Keratinocyte (primary cell): ENCODE data around the gene FARP1. TPM values are rescaled to one million over a fixed set of nuclear protein-coding genes. Genes with fewer than 3 reads are reported as not detected.

ENCODE experiments used
- DNase-seq: peaks from one replicate; pipeline ENCODE4 v3.0.0-alpha.2; 2011; ENCODE audit warnings: low read depth, missing footprints, low spot score
- FAIRE-seq: peaks from 2 replicates; lab custom pipeline; 2011; peaks lifted over from hg19 to GRCh38; lab: Jason Lieb, UNC
- H2AFZ ChIP-seq: 2 replicates; pipeline ENCODE4 v1.6.0; 2012; ENCODE audit warnings: low read length, control low read depth, inconsistent platforms; ENCODE audit not compliant: control insufficient read depth
- H3K27ac ChIP-seq: 2 replicates; pipeline ENCODE4 v1.5.1; 2011; ENCODE audit warnings: low read length; ENCODE audit not compliant: control insufficient read depth, insufficient read depth
- H3K27me3 ChIP-seq: 3 replicates; pipeline ENCODE4 v1.6.0; 2011; ENCODE audit warnings: low read length; ENCODE audit not compliant: control insufficient read depth, insufficient read depth; ENCODE audit errors: extremely low read depth
- H3K36me3 ChIP-seq, 2 experiments: 2 replicates in 1 of 2; 3 replicates in 1 of 2; pipeline ENCODE4 v1.5.1; 2011; ENCODE audit warnings: low read length in 2 of 2, mild to moderate bottlenecking in 1 of 2; ENCODE audit not compliant: control insufficient read depth in 2 of 2, insufficient read depth in 2 of 2; ENCODE audit errors: extremely low read depth in 1 of 2
- H3K4me1 ChIP-seq: 3 replicates; pipeline ENCODE4 v1.5.1; 2011; ENCODE audit warnings: low read length; ENCODE audit not compliant: control insufficient read depth, insufficient read depth; ENCODE audit errors: extremely low read depth
- H3K4me2 ChIP-seq: 3 replicates; pipeline ENCODE4 v1.6.0; 2011; ENCODE audit warnings: low read depth, low read length; ENCODE audit not compliant: control insufficient read depth, insufficient read depth; ENCODE audit errors: extremely low read depth
- H3K4me3 ChIP-seq, 3 experiments: fragments of 200-600 bp in 1 of 3; sonication (generic) in 1 of 3; 2 replicates in 2 of 3; 3 replicates in 1 of 3; pipeline ENCODE4 v1.5.1; 2011 to 2016; ENCODE audit warnings: low read length in 3 of 3, mild to moderate bottlenecking in 3 of 3, control low read depth in 2 of 3, inconsistent platforms in 1 of 3, low read depth in 1 of 3, mixed read lengths in 1 of 3, mixed run types in 1 of 3, moderate library complexity in 1 of 3; ENCODE audit not compliant: control insufficient read depth in 2 of 3, insufficient read depth in 2 of 3; ENCODE audit errors: extremely low read depth in 1 of 3
- H3K79me2 ChIP-seq: 2 replicates; pipeline ENCODE4 v1.6.0; 2012; ENCODE audit warnings: low read length; ENCODE audit not compliant: control insufficient read depth, insufficient read depth
- H3K9ac ChIP-seq: 3 replicates; pipeline ENCODE4 v1.6.0; 2011; ENCODE audit warnings: low read length; ENCODE audit not compliant: control insufficient read depth, insufficient read depth; ENCODE audit errors: extremely low read depth
- H3K9me1 ChIP-seq: 3 replicates; pipeline ENCODE4 v1.6.0; 2011; ENCODE audit warnings: low read length; ENCODE audit not compliant: control insufficient read depth, insufficient read depth; ENCODE audit errors: extremely low read depth
- H3K9me3 ChIP-seq: 2 replicates; pipeline ENCODE4 v1.5.1; 2012; ENCODE audit warnings: low read depth, low read length; ENCODE audit not compliant: control insufficient read depth
- H4K20me1 ChIP-seq: 3 replicates; pipeline ENCODE4 v1.6.0; 2011; ENCODE audit warnings: low read length; ENCODE audit not compliant: control insufficient read depth, insufficient read depth; ENCODE audit errors: extremely low read depth
- CTCF ChIP-seq, 3 experiments: IDR thresholded peaks in 1 of 3; conservative IDR thresholded peaks in 1 of 3; optimal IDR thresholded peaks in 1 of 3; 2 replicates in 2 of 3; 3 replicates in 1 of 3; pipeline versions ENCODE3 to v1.5.1; 2011; ENCODE audit warnings: low read length in 3 of 3, mild to moderate bottlenecking in 3 of 3, moderate library complexity in 2 of 3, control low read depth in 1 of 3, inconsistent platforms in 1 of 3; ENCODE audit not compliant: insufficient read depth in 2 of 3; ENCODE audit errors: extremely low read depth in 1 of 3
- EZH2 ChIP-seq: IDR thresholded peaks from one replicate; pipeline ENCODE4 v1.6.1; 2012; ENCODE audit warnings: inconsistent platforms, mild to moderate bottlenecking, low read length, moderate library complexity
- dilution Hi-C: fragments of 300-500 bp; cut with MboI; formaldehyde crosslinking; loops from one replicate; pipeline ENCODE4 v1.7.0; 2020; ENCODE audit warnings: low sequenced_read_pairs; ENCODE audit not compliant: extremely low pct_ligation_motif_present
- polyA plus RNA-seq, 5 experiments: library from polyadenylated mRNA; depleted of rRNA in 3 of 5; stranded (reverse) in 3 of 5; stranded (forward) in 1 of 5; unstranded in 1 of 5; fragments of >200 nt; gene quantifications; 1 replicate in 1 of 5; 2 replicates in 3 of 5; 3 replicates in 1 of 5; pipeline versions ENCODE4 v1.2.1 to v1.2.3, GENCODE V29; 2011 to 2012; ENCODE audit warnings: missing spikeins in 2 of 5, low read depth in 1 of 5, low replicate concordance in 1 of 5

Gene FARP1
- polyA plus RNA-seq, 1 donor (not counting 4 experiments of a cell fraction or from before 2014, with no cell fraction given), result 10.3 TPM

DNA sequence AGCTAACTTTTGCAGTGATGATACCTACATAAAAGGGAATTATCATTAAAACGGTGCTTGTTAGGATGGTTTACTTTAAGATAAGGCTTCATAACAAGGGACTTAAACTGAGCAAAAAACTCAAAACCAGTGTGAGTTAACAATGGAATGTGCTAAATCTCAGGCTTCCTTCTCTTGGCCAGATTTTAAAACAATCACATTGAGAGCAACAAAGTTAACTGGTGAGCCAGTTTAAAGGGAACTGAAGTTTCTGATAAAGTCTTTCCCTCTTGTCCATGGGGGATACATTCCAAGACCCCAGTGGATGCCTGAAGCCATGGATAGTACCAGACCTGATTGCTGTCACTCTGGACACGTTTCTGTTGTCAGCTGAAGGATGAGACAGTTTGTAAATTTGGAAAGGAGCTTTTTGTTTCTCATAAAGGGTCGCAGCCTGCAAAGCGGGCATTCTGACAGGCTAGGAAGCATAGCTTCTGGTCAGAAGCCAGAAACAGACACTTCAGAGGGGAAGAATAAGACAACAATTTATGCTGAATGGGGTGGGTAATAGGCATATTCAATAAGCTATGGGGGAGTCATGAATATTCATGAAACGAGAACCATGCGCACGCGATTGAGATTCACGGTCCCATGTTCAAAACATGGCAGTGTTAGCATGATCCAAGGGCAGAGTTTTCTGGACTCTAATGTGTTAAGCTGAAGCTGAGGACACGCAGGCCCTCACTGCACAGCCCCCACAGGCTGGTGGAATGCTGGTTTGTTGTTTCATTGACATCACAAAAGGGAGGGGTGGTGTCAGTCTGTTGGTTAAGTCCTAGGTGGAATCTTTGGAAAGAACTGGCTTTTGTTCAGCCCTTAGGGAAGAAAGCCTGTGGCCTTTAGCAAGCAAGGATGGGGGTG, 184.7 kb downstream of the FARP1 start:
- DNase-seq, result no peak
- Histone ChIP-seq H3K9ac (no peak overlapping the region), H2AFZ (no peak overlapping the region), H3K4me2 (no peak overlapping the region), H3K9me1 (no peaks in the 10 kb centered on the region), H3K27ac (no peak overlapping the region), H3K27me3 (no peaks in the 10 kb centered on the region), H3K36me3 (no peaks in the 10 kb centered on the region), H3K79me2 (no peaks in the 10 kb centered on the region), H3K4me3 (no peak overlapping the region), H3K4me1 (no peaks in the 10 kb centered on the region), H3K9me3 (no peaks in the 10 kb centered on the region), H4K20me1 (no peaks in the 10 kb centered on the region)
- dilution Hi-C loops, result no loop called here
- no peak for FAIRE-seq
- TF ChIP-seq CTCF (optimal IDR thresholded peaks at IDR 0.05 in 1 of 3, IDR thresholded peaks at IDR 0.05 in 1 of 3, conservative IDR thresholded peaks at IDR 0.05 in 1 of 3; ENCODE audit: extremely low read depth in 1 of 3, insufficient read depth in 2 of 3, low read length in 3 of 3), result no peak
- TF ChIP-seq EZH2, result no peak

- dilution Hi-C loops, result no loop called here
- Histone ChIP-seq H3K36me3 (no peaks in the 10 kb centered on the region), H3K27ac (no peak overlapping the region), H4K20me1 (no peaks in the 10 kb centered on the region), H3K9me1 (no peaks in the 10 kb centered on the region), H3K27me3 (no peaks in the 10 kb centered on the region), H3K9me3 (no peaks in the 10 kb centered on the region), H3K4me3 (no peak overlapping the region), H3K4me2 (no peak overlapping the region), H3K4me1 (no peaks in the 10 kb centered on the region), H2AFZ (no peak overlapping the region), H3K79me2 (no peaks in the 10 kb centered on the region), H3K9ac (no peak overlapping the region)
- FAIRE-seq (no peak), DNase-seq (no peak)
- TF ChIP-seq EZH2, result no peak
- TF ChIP-seq CTCF (optimal IDR thresholded peaks at IDR 0.05 in 1 of 3, IDR thresholded peaks at IDR 0.05 in 1 of 3, conservative IDR thresholded peaks at IDR 0.05 in 1 of 3; ENCODE audit: extremely low read depth in 1 of 3, insufficient read depth in 2 of 3, low read length in 3 of 3), result no peak
Measured at GRCh38 chr13:98328511-98328910, 185.6 kb downstream of the FARP1 start.
